Heart left ventricle (tissue), 13 donors: Measurements from ENCODE around the gene MYG1.

Experiments used
- CTCF ChIP-seq, 12 donors: fragments of 200-600 bp; sonication (generic) in 4 of 12; IDR thresholded peaks; one replicate each; pipeline versions ENCODE4 v1.5.0 to v1.8.0; 2018 to 2022; ENCODE audit warnings: antibody characterized with exemption in 12 of 12, mild to moderate bottlenecking in 5 of 12
- POLR2A ChIP-seq, 2 donors: fragments of 450-650 bp; IDR thresholded peaks; one replicate each; pipeline ENCODE4 v1.6.1; 2017; ENCODE audit warnings: antibody characterized with exemption in 2 of 2, mild to moderate bottlenecking in 2 of 2, moderate library complexity in 2 of 2
- donor health status: ischemic (EF 13 %, LVEDD 7.1; RV severe dilation, severe dysfunction).
- donor health status: DM: no; HTN: yes; CAD: no.
- donor health status: DM: no; HTN: no; CAD: no.
- donor health status: ischemic (EF 25% LVEDD 6.9; RV normal size, moderate dysfunction).
- donor health status: ischemic (EF 25% LVEDD 5.7; RV mildly dilated, moderate dysfunction).
- donor health status: ischemic (EF 35%, LVEDD 5.7; RV mildly dilated, moderate dysfunction).
- donor health status: nonischemic (EF 11% LVEDD 7.7; RV severe dilation, severe dysfunction).
- donor health status: DM: yes; HTN: yes; CAD: no.
- donor health status: PGD.
- donor health status: ischemic (EF 29% LVEDD 5.4; RV normal size, mild dysfunction).
- donor health status: nonischemic (EF 23%, LVEDD 6.1; RV moderate dilation, normal function).

GRCh38 chr12:53265783-53266182 lies 33.7 kb upstream of the MYG1 start:
- TF ChIP-seq CTCF (IDR thresholded peaks at IDR 0.05) (no peak), POLR2A (IDR thresholded peaks at IDR 0.05) (no peak)
